IMR-90 (cell line): ENCODE results near the gene SKA3. TPM values are rescaled to one million over a fixed set of nuclear protein-coding genes. Genes with fewer than 3 reads are reported as not detected.

Experiments used
- ATAC-seq: fragments of 200-7000 bp; cut with Tn5 transposase; 2 replicates; pipeline ENCODE4 v1.9.1; 2020; ENCODE audit warnings: low read depth, mild to moderate bottlenecking, moderate library complexity
- BruUV-seq: library from RNA; stranded (reverse); fragments of 400-500 nt; replicated peaks from 2 replicates; lab custom pipeline; 2021; lab: Mats Ljungman, UMichigan
- CTCF ChIA-PET: fragments of 300-600 bp; formaldehyde crosslinking; extraction: SDS; loops from one replicate; lab custom pipeline; 2021; ENCODE audit warnings: antibody characterized with exemption; lab: Yijun Ruan, JAX
- POLR2A ChIA-PET: fragments of 300-600 bp; sonication (Branson Sonifier 250); formaldehyde crosslinking; loops from one replicate; lab custom pipeline; 2022; ENCODE audit warnings: antibody characterized with exemption; ENCODE audit not compliant: unreplicated experiment; lab: Charles Lee
- DNase-seq: peaks from one replicate; pipeline ENCODE4 v3.0.0; 2013
- H2AFZ ChIP-seq: replicated peaks from 2 replicates; pipeline ENCODE3; 2013; ENCODE audit warnings: low read length, mild to moderate bottlenecking; ENCODE audit not compliant: poor library complexity
- H2AK5ac ChIP-seq: 2 replicates; pipeline ENCODE4 v1.6.1; 2013; ENCODE audit warnings: low read depth, low read length, inconsistent platforms
- H2AK9ac ChIP-seq: replicated peaks from 2 replicates; pipeline ENCODE3; 2013; ENCODE audit warnings: mild to moderate bottlenecking, low read depth, low read length, moderate library complexity; ENCODE audit not compliant: poor library complexity
- H2BK120ac ChIP-seq: 2 replicates; pipeline ENCODE4 v1.6.1; 2013; ENCODE audit warnings: low read depth, low read length, inconsistent platforms
- H2BK15ac ChIP-seq: 3 replicates; pipeline ENCODE4 v1.6.1; 2013; ENCODE audit warnings: low read depth, low read length, inconsistent platforms
- H2BK20ac ChIP-seq: 2 replicates; pipeline ENCODE4 v1.6.1; 2013; ENCODE audit warnings: low read depth, mild to moderate bottlenecking, inconsistent platforms, low read length, moderate library complexity
- H2BK5ac ChIP-seq: 2 replicates; pipeline ENCODE4 v1.6.1; 2013; ENCODE audit warnings: mild to moderate bottlenecking, low read depth, low read length, inconsistent platforms; ENCODE audit not compliant: poor library complexity, severe bottlenecking
- H3K14ac ChIP-seq: replicated peaks from 2 replicates; pipeline ENCODE4 v1.6.1; 2013; ENCODE audit warnings: low read depth, low read length, inconsistent platforms
- H3K18ac ChIP-seq: 2 replicates; pipeline ENCODE4 v1.6.1; 2013; ENCODE audit warnings: low read depth, low read length, control low read depth
- H3K23ac ChIP-seq: 2 replicates; pipeline ENCODE4 v1.6.1; 2013; ENCODE audit warnings: low read depth, low read length, inconsistent platforms
- H3K27ac ChIP-seq: 2 replicates; pipeline ENCODE4 v1.5.1; 2013; ENCODE audit warnings: mild to moderate bottlenecking, control low read depth, low read length; ENCODE audit not compliant: insufficient read depth
- H3K27me3 ChIP-seq: 2 replicates; pipeline ENCODE4 v1.6.1; 2013; ENCODE audit warnings: low read length; ENCODE audit not compliant: control insufficient read depth, insufficient read depth
- H3K36me3 ChIP-seq: 2 replicates; pipeline ENCODE4 v1.6.1; 2013; ENCODE audit warnings: low read length, mixed read lengths; ENCODE audit not compliant: control insufficient read depth, insufficient read depth
- H3K4ac ChIP-seq: 2 replicates; pipeline ENCODE4 v1.6.1; 2013; ENCODE audit warnings: low read depth, low read length, inconsistent platforms
- H3K4me1 ChIP-seq: 2 replicates; pipeline ENCODE4 v1.6.1; 2013; ENCODE audit warnings: low read length, mixed read lengths; ENCODE audit not compliant: control insufficient read depth, insufficient read depth
- H3K4me2 ChIP-seq: 2 replicates; pipeline ENCODE4 v1.6.1; 2013; ENCODE audit warnings: low read depth, mild to moderate bottlenecking, control low read depth, low read length, moderate library complexity
- H3K4me3 ChIP-seq: 2 replicates; pipeline ENCODE4 v1.5.1; 2013; ENCODE audit warnings: low read depth, mild to moderate bottlenecking, control low read depth, low read length, moderate library complexity; ENCODE audit not compliant: insufficient read depth
- H3K56ac ChIP-seq: 2 replicates; pipeline ENCODE4 v1.6.1; 2013; ENCODE audit warnings: low read length, inconsistent platforms; ENCODE audit not compliant: insufficient read depth; ENCODE audit errors: extremely low read depth
- H3K79me1 ChIP-seq, 2 experiments: 2 replicates each; pipeline ENCODE4 v1.6.1; 2013; ENCODE audit warnings: low read length in 2 of 2, inconsistent platforms in 1 of 2, low read depth in 1 of 2
- H3K9ac ChIP-seq: 2 replicates; pipeline ENCODE4 v1.6.1; 2013; ENCODE audit warnings: low read depth, low read length, control low read depth
- H3K9me1 ChIP-seq: 2 replicates; pipeline ENCODE4 v1.6.1; 2013; ENCODE audit warnings: low read length, inconsistent platforms; ENCODE audit not compliant: insufficient read depth
- H3K9me3 ChIP-seq: 2 replicates; pipeline ENCODE4 v1.6.1; 2013; ENCODE audit warnings: low read length; ENCODE audit not compliant: control insufficient read depth, insufficient read depth
- H4K20me1 ChIP-seq: 2 replicates; pipeline ENCODE4 v1.6.1; 2013; ENCODE audit warnings: low read length, inconsistent platforms; ENCODE audit not compliant: insufficient read depth
- H4K5ac ChIP-seq: 2 replicates; pipeline ENCODE4 v1.6.1; 2013; ENCODE audit warnings: mild to moderate bottlenecking, low read depth, low read length, control low read depth
- H4K8ac ChIP-seq, 2 experiments: 2 replicates each; pipeline ENCODE4 v1.6.1; 2013; ENCODE audit warnings: low read depth in 2 of 2, low read length in 2 of 2, control low read depth in 1 of 2, inconsistent platforms in 1 of 2
- H4K91ac ChIP-seq: 2 replicates; pipeline ENCODE4 v1.6.1; 2013; ENCODE audit warnings: low read depth, low read length, inconsistent platforms; ENCODE audit not compliant: insufficient read depth
- BHLHE40 ChIP-seq: fragments of 150-350 bp; IDR thresholded peaks from 2 replicates; pipeline ENCODE4 v1.6.1; 2016; ENCODE audit warnings: mild to moderate bottlenecking, low read depth, low read length
- CEBPB ChIP-seq: IDR thresholded peaks from 2 replicates; pipeline ENCODE4 v1.6.1; 2012; ENCODE audit warnings: low read depth, low read length, improper control_type of control experiment
- CTCF ChIP-seq: conservative IDR thresholded peaks from 2 replicates; pipeline ENCODE4 v1.5.1; 2012; ENCODE audit warnings: mild to moderate bottlenecking, low read depth, low read length, improper control_type of control experiment
- ELK1 ChIP-seq: fragments of 150-350 bp; IDR thresholded peaks from 2 replicates; pipeline ENCODE4 v1.6.1; 2016; ENCODE audit warnings: low read depth, mild to moderate bottlenecking, low read length, moderate library complexity, borderline replicate concordance
- MAFK ChIP-seq: IDR thresholded peaks from 2 replicates; pipeline ENCODE4 v1.6.1; 2012; ENCODE audit warnings: low read depth, low read length, improper control_type of control experiment
- MXI1 ChIP-seq: IDR thresholded peaks from 2 replicates; pipeline ENCODE4 v1.6.1; 2012; ENCODE audit warnings: low read depth, mild to moderate bottlenecking, low read length, moderate library complexity, borderline replicate concordance
- NFE2L2 ChIP-seq: fragments of 150-350 bp; IDR thresholded peaks from 2 replicates; pipeline ENCODE4 v1.6.1; 2016; ENCODE audit warnings: low read depth, mild to moderate bottlenecking, low read length
- POLR2A ChIP-seq: IDR thresholded peaks from 2 replicates; pipeline ENCODE4 v1.6.1; 2012; ENCODE audit warnings: mild to moderate bottlenecking, low read depth, low read length
- RAD21 ChIP-seq: IDR thresholded peaks from 2 replicates; pipeline ENCODE4 v1.6.1; 2012; ENCODE audit warnings: low read length, improper control_type of control experiment
- RFX5 ChIP-seq: IDR thresholded peaks from 2 replicates; pipeline ENCODE4 v1.8.0; 2012; ENCODE audit warnings: low read depth, mild to moderate bottlenecking, low read length, moderate library complexity
- SMC3 ChIP-seq: fragments of 150-350 bp; IDR thresholded peaks from 2 replicates; pipeline ENCODE4 v1.6.1; 2016; ENCODE audit warnings: low read depth, mild to moderate bottlenecking, antibody characterized with exemption, low read length, moderate library complexity
- USF2 ChIP-seq: fragments of 150-350 bp; IDR thresholded peaks from 2 replicates; pipeline ENCODE4 v1.6.1; 2017; ENCODE audit warnings: mild to moderate bottlenecking, antibody characterized with exemption, low read length, low read depth
- WGBS, 2 experiments: methylation state at CpG; one replicate each; pipeline versions ENCODE4 v1.1.5 to v1.1.7; 2013; ENCODE audit warnings: missing lambda C conversion rate in 2 of 2; ENCODE audit not compliant: insufficient read length in 1 of 2; ENCODE audit errors: extremely low coverage in 2 of 2; 5-methylcytosine and 5-hydroxymethylcytosine counted together
- dilution Hi-C: fragments of 300-500 bp; cut with HindIII; formaldehyde crosslinking; loops from one replicate; pipeline ENCODE4 v1.14.3; 2018; ENCODE audit warnings: low sequenced_read_pairs; ENCODE audit not compliant: unreplicated experiment
- in situ Hi-C: fragments of 300-500 bp; cut with MboI; formaldehyde crosslinking; loops from 3 replicates; pipeline ENCODE4 v1.14.3; 2019; ENCODE audit warnings: low sequenced_read_pairs, inconsistent platforms, mixed read lengths
- intact Hi-C: fragments of 100-400 bp; cut with micrococcal nuclease; formaldehyde crosslinking; loops from 2 replicates; pipeline ENCODE4 v1.10.0; 2022
- polyA plus RNA-seq, 3 experiments: library from polyadenylated mRNA; depleted of rRNA; stranded (reverse); fragments of >200 nt; gene quantifications; 2 replicates each; pipeline ENCODE4 v1.2.3, GENCODE V29; 2012; ENCODE audit warnings: low replicate concordance in 1 of 3
- total RNA-seq: library from RNA; depleted of rRNA; stranded (reverse); fragments of >200 nt; gene quantifications from 2 replicates; pipeline ENCODE4 v1.2.3, GENCODE V29; 2012

SKA3 gene
- total and polyA plus RNA-seq, 2 of the 4 experiments (the other 2 are of a cell fraction) = 11.7 to 15.6 TPM

GRCh38 chr13:21138561-21138960, 37.8 kb downstream of the SKA3 start:
- Histone ChIP-seq H3K79me1 (peaks cover 7 to 26% of the 10 kb centered on the region in 2 experiments; a peak in 3 of 4 replicates), H3K9ac (no peak overlapping the region), H3K27ac (no peak overlapping the region), H3K9me3 (no peaks in the 10 kb centered on the region), H2AK5ac (no peak overlapping the region), H3K56ac (no peak overlapping the region), H3K23ac (no peak overlapping the region), H2BK5ac (no peak overlapping the region), H2BK120ac (no peak overlapping the region), H2BK15ac (no peak overlapping the region), H2AK9ac (no peak overlapping the region), H3K4ac (no peak overlapping the region), H3K36me3 (peaks cover 4% of the 10 kb centered on the region), H4K20me1 (peaks cover 8% of the 10 kb centered on the region; the same call in 1 of the 2 replicates), H3K4me1 (peaks cover 1% of the 10 kb centered on the region; the same call in 1 of the 2 replicates), H4K8ac (no peak overlapping the region), H3K4me3 (no peak overlapping the region), H3K27me3 (no peaks in the 10 kb centered on the region), H4K91ac (no peak overlapping the region), H3K4me2 (no peak overlapping the region), H3K9me1 (no peaks in the 10 kb centered on the region), H3K18ac (no peak overlapping the region), H3K14ac (no peak overlapping the region), H2AFZ (no peak overlapping the region), H4K5ac (no peak overlapping the region), H2BK20ac (no peak overlapping the region)
- no peak for DNase-seq
- ChIA-PET CTCF (no interaction called here), POLR2A (no interaction called here)
- BruUV-seq = no TSS peak
- ATAC-seq = no peak
- TF ChIP-seq RAD21 (no peak), NFE2L2 (no peak), CEBPB (no peak), CTCF (no peak), SMC3 (no peak), USF2 (no peak), RFX5 (no peak), MXI1 (no peak), POLR2A (no peak), ELK1 (no peak), MAFK (no peak), BHLHE40 (no peak)
- no CpG with 5 or more reads among the region's 1 CpG for WGBS, 2 experiments
- intact Hi-C loops (no loop called here), in situ Hi-C loops (no loop called here), dilution Hi-C loops (no loop called here)
